ENCODE data around the gene VPS29.
"Not testable (repeated sequence)": the region's sequence is repeated elsewhere in the genome, so short reads cannot be mapped to it uniquely, and the experiment has no call there.

Gene VPS29

DNA sequence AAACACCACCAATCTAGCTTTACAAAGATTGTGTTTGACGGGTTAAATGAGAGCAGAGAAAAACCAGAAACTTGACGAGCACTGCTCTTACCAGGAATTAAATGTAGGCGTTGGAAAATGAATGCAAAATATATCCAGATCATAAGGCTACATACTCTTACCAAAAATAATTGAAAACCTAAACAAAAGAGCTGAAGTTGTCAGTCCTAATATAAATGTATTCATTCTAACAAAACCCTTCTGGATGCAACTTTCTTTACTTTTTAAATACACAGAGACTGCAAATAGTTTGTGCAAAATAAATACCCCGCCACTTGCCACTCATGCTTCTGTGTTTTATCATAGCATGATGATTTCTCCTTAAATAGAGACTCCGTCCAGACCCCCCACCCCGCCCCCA is 32.9 kb upstream of the VPS29 start:
- H3K9me3 ChIP-seq (ENCODE audit: insufficient read depth, low read length), result no peaks in the 10 kb centered on the region
- DNase-seq (ENCODE audit: low read depth, low spot score), result no peak
- H3K36me3 ChIP-seq (ENCODE audit: insufficient read depth, insufficient read length, low read length), result peaks cover 46% of the 10 kb centered on the region
- TF ChIP-seq SUZ12 (IDR thresholded peaks at IDR 0.05; ENCODE audit: extremely low read depth, insufficient read depth, insufficient read length) (no peak), ZNF274 (IDR thresholded peaks at IDR 0.05; ENCODE audit: low read depth, low read length) (no peak)
- no peaks in the 10 kb centered on the region for H3K27me3 ChIP-seq (ENCODE audit: insufficient read depth, insufficient read length)
- H3K4me1 ChIP-seq (ENCODE audit: insufficient read depth, insufficient read length), result no peaks in the 10 kb centered on the region
- H3K4me3 ChIP-seq (ENCODE audit: insufficient read length, low read depth), result no peak overlapping the region
- no peak overlapping the region for H3K9ac ChIP-seq (ENCODE audit: insufficient read length, low read depth)

DNA sequence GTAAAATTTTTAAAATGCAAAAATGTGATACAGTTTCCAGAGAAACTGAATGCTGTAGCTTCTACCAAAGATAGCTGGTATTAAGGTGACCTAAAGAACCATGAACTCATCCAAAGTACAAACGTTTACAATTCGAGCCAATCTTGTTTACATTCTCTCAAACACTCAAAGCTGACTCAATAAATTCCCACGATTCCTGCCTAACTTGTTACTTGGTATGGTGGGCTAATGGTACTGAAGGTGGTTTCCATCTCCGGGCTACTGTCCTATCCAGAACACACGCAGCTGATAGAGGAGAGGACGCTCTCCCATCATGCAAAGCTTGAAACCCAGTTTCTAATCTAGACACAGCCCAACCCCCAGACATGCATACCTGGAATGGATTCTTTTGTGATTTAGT is 31.7 kb upstream of the VPS29 start:
- DNase-seq (ENCODE audit: low read depth, low spot score), result no peak
- no peaks in the 10 kb centered on the region for H3K27me3 ChIP-seq (ENCODE audit: insufficient read depth, insufficient read length)
- H3K9me3 ChIP-seq (ENCODE audit: insufficient read depth, low read length), result no peaks in the 10 kb centered on the region
- H3K4me3 ChIP-seq (ENCODE audit: insufficient read length, low read depth), result no peak overlapping the region
- no peaks in the 10 kb centered on the region for H3K4me1 ChIP-seq (ENCODE audit: insufficient read depth, insufficient read length)
- no peak for TF ChIP-seq SUZ12 (IDR thresholded peaks at IDR 0.05; ENCODE audit: extremely low read depth, insufficient read depth, insufficient read length)
- TF ChIP-seq ZNF274 (IDR thresholded peaks at IDR 0.05; ENCODE audit: low read depth, low read length), result no peak
- no peak for TF ChIP-seq YY1 (IDR thresholded peaks at IDR 0.05; ENCODE audit: insufficient read depth, insufficient read length)
- peaks cover 35% of the 10 kb centered on the region for H3K36me3 ChIP-seq (ENCODE audit: insufficient read depth, insufficient read length, low read length)
- H3K9ac ChIP-seq (ENCODE audit: insufficient read length, low read depth), result no peak overlapping the region

GRCh38 chr12:110532644-110533043 is 30.7 kb upstream of the VPS29 start:
- Histone ChIP-seq H3K4me3 (ENCODE audit: insufficient read length, low read depth) (no peak overlapping the region), H3K4me1 (ENCODE audit: insufficient read depth, insufficient read length) (no peaks in the 10 kb centered on the region), H3K9me3 (ENCODE audit: insufficient read depth, low read length) (no peaks in the 10 kb centered on the region), H3K9ac (ENCODE audit: insufficient read length, low read depth) (no peak overlapping the region), H3K27me3 (ENCODE audit: insufficient read depth, insufficient read length) (no peaks in the 10 kb centered on the region), H3K36me3 (ENCODE audit: insufficient read depth, insufficient read length, low read length) (peaks cover 27% of the 10 kb centered on the region)
- DNase-seq (ENCODE audit: low read depth, low spot score), result no peak
- TF ChIP-seq ZNF274 (IDR thresholded peaks at IDR 0.05; ENCODE audit: low read depth, low read length) (no peak), SUZ12 (IDR thresholded peaks at IDR 0.05; ENCODE audit: extremely low read depth, insufficient read depth, insufficient read length) (no peak), YY1 (IDR thresholded peaks at IDR 0.05; ENCODE audit: insufficient read depth, insufficient read length) (no peak)

DNA sequence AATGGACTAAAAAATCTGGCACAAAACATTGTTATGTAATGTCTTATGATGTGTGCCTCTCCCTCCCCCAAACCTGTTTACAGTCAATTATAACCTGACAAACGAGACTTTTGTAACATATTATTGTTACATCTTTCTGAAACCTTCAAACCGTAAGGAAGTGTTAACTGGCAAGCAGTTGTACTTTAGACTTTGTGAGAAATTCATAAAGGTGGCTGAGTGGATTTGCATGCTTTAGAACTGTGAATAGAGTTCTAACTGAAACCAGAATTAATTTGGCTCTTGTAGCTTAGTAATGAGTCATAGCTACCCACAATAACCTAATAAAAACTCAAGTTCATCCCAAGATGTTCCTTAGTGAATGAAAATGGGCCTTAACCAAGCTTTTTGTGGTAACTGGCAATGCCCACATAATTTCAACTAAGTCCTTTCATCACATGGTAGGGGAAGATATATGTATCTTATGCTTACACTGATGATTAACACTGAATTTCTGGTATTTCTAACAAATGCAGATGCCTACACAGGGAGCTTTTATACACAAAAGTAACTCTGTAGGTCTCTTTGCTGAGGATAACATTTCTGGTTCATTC is 29.9 kb upstream of the VPS29 start:
- no peak for DNase-seq (ENCODE audit: low read depth, low spot score)
- TF ChIP-seq ZNF274 (IDR thresholded peaks at IDR 0.05; ENCODE audit: low read depth, low read length) (no peak), YY1 (IDR thresholded peaks at IDR 0.05; ENCODE audit: insufficient read depth, insufficient read length) (no peak), SUZ12 (IDR thresholded peaks at IDR 0.05; ENCODE audit: extremely low read depth, insufficient read depth, insufficient read length) (no peak)
- no peaks in the 10 kb centered on the region for H3K9me3 ChIP-seq (ENCODE audit: insufficient read depth, low read length)
- no peaks in the 10 kb centered on the region for H3K27me3 ChIP-seq (ENCODE audit: insufficient read depth, insufficient read length)
- peaks cover 20% of the 10 kb centered on the region for H3K36me3 ChIP-seq (ENCODE audit: insufficient read depth, insufficient read length, low read length)
- H3K4me1 ChIP-seq (ENCODE audit: insufficient read depth, insufficient read length), result no peaks in the 10 kb centered on the region
- H3K9ac ChIP-seq (ENCODE audit: insufficient read length, low read depth), result no peak overlapping the region
- no peak overlapping the region for H3K4me3 ChIP-seq (ENCODE audit: insufficient read length, low read depth)

GRCh38 chr12:110530511-110530910 is 28.6 kb upstream of the VPS29 start:
- H3K36me3 ChIP-seq (ENCODE audit: insufficient read depth, insufficient read length, low read length), result peaks cover 7% of the 10 kb centered on the region
- H3K9ac ChIP-seq (ENCODE audit: insufficient read length, low read depth), result no peak overlapping the region
- DNase-seq (ENCODE audit: low read depth, low spot score), result no peak
- no peaks in the 10 kb centered on the region for H3K27me3 ChIP-seq (ENCODE audit: insufficient read depth, insufficient read length)
- H3K9me3 ChIP-seq (ENCODE audit: insufficient read depth, low read length), result no peaks in the 10 kb centered on the region
- H3K4me3 ChIP-seq (ENCODE audit: insufficient read length, low read depth), result no peak overlapping the region
- TF ChIP-seq SUZ12 (IDR thresholded peaks at IDR 0.05; ENCODE audit: extremely low read depth, insufficient read depth, insufficient read length) (no peak), YY1 (IDR thresholded peaks at IDR 0.05; ENCODE audit: insufficient read depth, insufficient read length) (no peak), ZNF274 (IDR thresholded peaks at IDR 0.05; ENCODE audit: low read depth, low read length) (no peak)
- no peaks in the 10 kb centered on the region for H3K4me1 ChIP-seq (ENCODE audit: insufficient read depth, insufficient read length)

DNA sequence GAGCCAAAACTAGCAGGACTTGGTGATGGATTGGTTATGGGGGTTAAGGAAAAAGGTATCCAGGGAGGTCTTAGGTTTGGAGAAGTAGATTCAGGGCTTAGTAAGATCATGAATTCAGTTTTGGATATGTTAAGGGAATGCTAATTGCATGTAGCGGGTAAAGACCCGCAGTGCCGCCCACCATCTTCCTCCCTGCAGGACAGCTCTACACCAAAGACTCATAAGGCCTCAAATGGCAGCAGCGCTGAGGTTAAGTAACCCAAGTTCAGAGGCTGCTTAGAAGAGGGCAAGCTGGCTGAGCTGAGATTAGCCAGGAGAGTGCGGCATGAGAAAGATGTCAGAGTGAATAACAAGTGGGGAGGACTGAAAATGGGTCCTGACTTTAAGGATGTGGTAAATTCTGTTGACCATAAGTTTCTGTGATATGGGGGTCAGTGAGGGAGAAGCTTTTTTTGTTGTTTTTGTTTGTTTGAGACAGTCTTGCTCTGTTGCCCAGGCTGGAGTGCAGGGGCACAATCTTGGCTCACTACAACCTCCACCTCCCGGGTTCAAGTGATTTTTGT is 26.4 kb upstream of the VPS29 start:
- H3K4me1 ChIP-seq (ENCODE audit: insufficient read depth, insufficient read length), result no peaks in the 10 kb centered on the region
- no peak for DNase-seq (ENCODE audit: low read depth, low spot score)

GRCh38 chr12:110520876-110521712 is 19.2 kb upstream of the VPS29 start:
- H3K36me3 ChIP-seq (ENCODE audit: insufficient read depth, insufficient read length, low read length); H3K9ac ChIP-seq (ENCODE audit: insufficient read length, low read depth); H3K9me3 ChIP-seq (ENCODE audit: insufficient read depth, low read length); H3K4me3 ChIP-seq (ENCODE audit: insufficient read length, low read depth); DNase-seq (ENCODE audit: low read depth, low spot score); H3K4me1 ChIP-seq (ENCODE audit: insufficient read depth, insufficient read length); H3K27me3 ChIP-seq (ENCODE audit: insufficient read depth, insufficient read length): not testable (repeated sequence)

More for the DNA sequence above, 26.4 kb upstream of the VPS29 start:
- H3K36me3 ChIP-seq (ENCODE audit: insufficient read depth, insufficient read length, low read length), result no peaks in the 10 kb centered on the region
- H3K27me3 ChIP-seq (ENCODE audit: insufficient read depth, insufficient read length), result no peaks in the 10 kb centered on the region
- H3K4me3 ChIP-seq (ENCODE audit: insufficient read length, low read depth), result no peak overlapping the region
- no peak for TF ChIP-seq SUZ12 (IDR thresholded peaks at IDR 0.05; ENCODE audit: extremely low read depth, insufficient read depth, insufficient read length)
- H3K9me3 ChIP-seq (ENCODE audit: insufficient read depth, low read length), result no peaks in the 10 kb centered on the region
- H3K9ac ChIP-seq (ENCODE audit: insufficient read length, low read depth), result no peak overlapping the region

GRCh38 chr12:110518014-110518413 is 16.1 kb upstream of the VPS29 start:
- not testable (repeated sequence) for H3K4me3 ChIP-seq (ENCODE audit: insufficient read length, low read depth); H3K9me3 ChIP-seq (ENCODE audit: insufficient read depth, low read length); DNase-seq (ENCODE audit: low read depth, low spot score); H3K36me3 ChIP-seq (ENCODE audit: insufficient read depth, insufficient read length, low read length); H3K4me1 ChIP-seq (ENCODE audit: insufficient read depth, insufficient read length); H3K9ac ChIP-seq (ENCODE audit: insufficient read length, low read depth); H3K27me3 ChIP-seq (ENCODE audit: insufficient read depth, insufficient read length)

Measured in NT2/D1 (cell line).